GM12891 (cell line): ENCODE results near the gene CTAGE1.
"Not testable (repeated sequence)": the region's sequence is repeated elsewhere in the genome, so short reads cannot be mapped to it uniquely, and the experiment has no call there.

Experiments used
- PAX5 ChIP-seq: IDR thresholded peaks from 2 replicates; pipeline ENCODE4 v1.6.1; 2011; ENCODE audit warnings: low read length, moderate library complexity, mild to moderate bottlenecking; ENCODE audit not compliant: insufficient read depth, severe bottlenecking
- POLR2A ChIP-seq: IDR thresholded peaks from 2 replicates; pipeline ENCODE4 v1.6.1; 2011; ENCODE audit warnings: low read depth, low read length, control low read depth
- POLR2AphosphoS5 ChIP-seq: IDR thresholded peaks from 2 replicates; pipeline ENCODE4 v1.6.1; 2011; ENCODE audit warnings: low read depth, low read length, control low read depth
- SPI1 ChIP-seq: IDR thresholded peaks from 2 replicates; pipeline ENCODE4 v1.6.1; 2011; ENCODE audit warnings: low read depth, low read length, control low read depth
- TAF1 ChIP-seq: IDR thresholded peaks from 2 replicates; pipeline ENCODE4 v1.6.1; 2011; ENCODE audit warnings: low read depth, low read length, control low read depth

- not testable (repeated sequence) for TF ChIP-seq POLR2A, POLR2AphosphoS5, TAF1, SPI1, PAX5
Observed at GRCh38 chr18:22450318-22450717, 32.6 kb upstream of the CTAGE1 start.
